Mesodermal cell (in vitro differentiated cells): Measurements from ENCODE around the gene SESN3.

Experiments used
- H3K27ac ChIP-seq: 2 replicates; pipeline ENCODE4 v1.7.0; 2013; ENCODE audit warnings: mild to moderate bottlenecking, low read depth, low read length, moderate library complexity; ENCODE audit not compliant: severe bottlenecking
- H3K36me3 ChIP-seq: 2 replicates; pipeline ENCODE4 v1.7.1; 2013; ENCODE audit warnings: mild to moderate bottlenecking, low read length, moderate library complexity; ENCODE audit not compliant: control insufficient read depth, insufficient read depth
- H3K4me1 ChIP-seq: one replicate; pipeline ENCODE4 v1.7.1; 2013; ENCODE audit warnings: mild to moderate bottlenecking, low read length; ENCODE audit not compliant: insufficient read depth, control insufficient read depth, poor library complexity, severe bottlenecking
- H3K4me3 ChIP-seq: 2 replicates; pipeline ENCODE4 v1.7.0; 2013; ENCODE audit warnings: low read length, control low read depth, mild to moderate bottlenecking; ENCODE audit not compliant: insufficient read depth, poor library complexity, severe bottlenecking; ENCODE audit errors: extremely low read depth
- H3K9me3 ChIP-seq: 2 replicates; pipeline ENCODE4 v1.7.1; 2013; ENCODE audit warnings: mild to moderate bottlenecking, low read length, moderate library complexity; ENCODE audit not compliant: control insufficient read depth
- WGBS, 2 experiments: methylation state at CpG; one replicate each; pipeline ENCODE4 v1.1.5; 2013; ENCODE audit warnings: missing lambda C conversion rate in 2 of 2; ENCODE audit not compliant: insufficient coverage in 2 of 2; 5-methylcytosine and 5-hydroxymethylcytosine counted together

The SESN3 gene

GRCh38 chr11:95248666-95249467 lies 17.9 kb upstream of the SESN3 start:
- Histone ChIP-seq H3K4me1 (peaks cover 18% of the 10 kb centered on the region), H3K27ac (no peak overlapping the region), H3K36me3 (no peaks in the 10 kb centered on the region), H3K4me3 (no peak overlapping the region), H3K9me3 (no peaks in the 10 kb centered on the region)
- WGBS, 2 experiments: 83 to 100% methylated on average over 2 to 3 of the region's 4 CpGs

- H3K9me3 ChIP-seq: no peaks in the 10 kb centered on the region
- H3K27ac ChIP-seq: no peak overlapping the region
- H3K36me3 ChIP-seq: no peaks in the 10 kb centered on the region
- WGBS, 2 experiments: 80 to 86% methylated on average over 1 of the region's 3 CpGs
- peaks cover 10% of the 10 kb centered on the region for H3K4me1 ChIP-seq
- H3K4me3 ChIP-seq: no peak overlapping the region
Measured at GRCh38 chr11:95247883-95248282, 16.9 kb upstream of the SESN3 start.

- Histone ChIP-seq H3K27ac (no peak overlapping the region), H3K4me1 (peaks cover 5% of the 10 kb centered on the region), H3K36me3 (no peaks in the 10 kb centered on the region), H3K9me3 (no peaks in the 10 kb centered on the region), H3K4me3 (no peak overlapping the region)
- 86% methylated on average over 1 of the region's 1 CpG; no CpG with 5 or more reads in 1 of the 2 experiments for WGBS, 2 experiments
Measured at GRCh38 chr11:95247127-95247684, 16.2 kb upstream of the SESN3 start.

- H3K9me3 ChIP-seq: no peaks in the 10 kb centered on the region
- WGBS, 2 experiments: 100% methylated on average over 1 of the region's 1 CpG; no CpG with 5 or more reads in 1 of the 2 experiments
- H3K4me3 ChIP-seq: no peak overlapping the region
- H3K4me1 ChIP-seq: no peaks in the 10 kb centered on the region
- H3K36me3 ChIP-seq: no peaks in the 10 kb centered on the region
- no peak overlapping the region for H3K27ac ChIP-seq
Measured at GRCh38 chr11:95245581-95245980, 14.6 kb upstream of the SESN3 start.

GRCh38 chr11:95245038-95245437 lies 14.0 kb upstream of the SESN3 start:
- Histone ChIP-seq H3K4me3 (no peak overlapping the region), H3K27ac (no peak overlapping the region), H3K9me3 (no peaks in the 10 kb centered on the region), H3K4me1 (no peaks in the 10 kb centered on the region), H3K36me3 (no peaks in the 10 kb centered on the region)
- 68 to 81% methylated on average over 1 to 2 of the region's 3 CpGs for WGBS, 2 experiments

GRCh38 chr11:95243673-95244072 lies 12.7 kb upstream of the SESN3 start:
- Histone ChIP-seq H3K27ac (no peak overlapping the region), H3K9me3 (no peaks in the 10 kb centered on the region), H3K36me3 (no peaks in the 10 kb centered on the region), H3K4me3 (no peak overlapping the region), H3K4me1 (no peaks in the 10 kb centered on the region)
- no CpG with 5 or more reads among the region's 2 CpGs for WGBS, 2 experiments

GRCh38 chr11:95242845-95243605 lies 12.0 kb upstream of the SESN3 start:
- 68 to 75% methylated on average over 3 of the region's 6 CpGs for WGBS, 2 experiments

GRCh38 chr11:95242091-95242844 lies 11.3 kb upstream of the SESN3 start:
- WGBS, 2 experiments: 87% methylated on average over 2 of the region's 8 CpGs; no CpG with 5 or more reads in 1 of the 2 experiments
- H3K4me1 ChIP-seq: no peaks in the 10 kb centered on the region
- no peak overlapping the region for H3K4me3 ChIP-seq
- H3K27ac ChIP-seq: no peak overlapping the region
- no peaks in the 10 kb centered on the region for H3K9me3 ChIP-seq
- H3K36me3 ChIP-seq: no peaks in the 10 kb centered on the region

More at GRCh38 chr11:95242845-95243605, 12.0 kb upstream of the SESN3 start:
- Histone ChIP-seq H3K4me1 (no peaks in the 10 kb centered on the region), H3K9me3 (no peaks in the 10 kb centered on the region), H3K27ac (no peak overlapping the region), H3K4me3 (no peak overlapping the region), H3K36me3 (no peaks in the 10 kb centered on the region)

- no peak overlapping the region for H3K27ac ChIP-seq
- H3K4me3 ChIP-seq: no peak overlapping the region
- no peaks in the 10 kb centered on the region for H3K4me1 ChIP-seq
- H3K9me3 ChIP-seq: no peaks in the 10 kb centered on the region
- WGBS, 2 experiments: 82 to 86% methylated on average over 4 to 5 of the region's 5 CpGs
- H3K36me3 ChIP-seq: no peaks in the 10 kb centered on the region
Measured at GRCh38 chr11:95241681-95242081, 10.7 kb upstream of the SESN3 start.

GRCh38 chr11:95239871-95240649 lies 9.1 kb upstream of the SESN3 start:
- Histone ChIP-seq H3K4me3 (no peak overlapping the region), H3K4me1 (no peaks in the 10 kb centered on the region), H3K36me3 (no peaks in the 10 kb centered on the region), H3K27ac (no peak overlapping the region), H3K9me3 (no peaks in the 10 kb centered on the region)
- 93 to 100% methylated on average over 1 of the region's 5 CpGs for WGBS, 2 experiments
